Heart right ventricle (tissue), 16 donors: ENCODE measurements around the gene EDNRB. TPM values are rescaled to one million over a fixed set of nuclear protein-coding genes. Genes with fewer than 3 reads are reported as not detected.

ENCODE experiments used
- ATAC-seq, 8 donors: fragments of 200-7000 bp; cut with Tn5 transposase; one replicate each; pipeline ENCODE4 v1.9.1; 2020; ENCODE audit warnings: mild to moderate bottlenecking in 8 of 8, moderate library complexity in 8 of 8, moderate number of reproducible peaks in 1 of 8
- DNase-seq, 2 donors: peaks; one replicate each; pipeline ENCODE4 v3.0.0-alpha.2; 2020
- H3K27ac ChIP-seq, 10 donors: fragments of 200-600 bp; sonication (generic) in 2 of 10; one replicate each; pipeline versions ENCODE4 v1.5.0 to v1.8.0; 2020 to 2022; ENCODE audit warnings: mild to moderate bottlenecking in 3 of 10
- H3K27me3 ChIP-seq, 7 donors: fragments of 200-600 bp; one replicate each; pipeline ENCODE4 v1.8.0; 2021 to 2022; ENCODE audit warnings: mild to moderate bottlenecking in 2 of 7
- H3K36me3 ChIP-seq, 9 donors: fragments of 200-600 bp; sonication (generic) in 1 of 9; one replicate each; pipeline versions ENCODE4 v1.5.0 to v1.8.0; 2020 to 2022; ENCODE audit warnings: mild to moderate bottlenecking in 2 of 9
- H3K4me1 ChIP-seq, 9 donors: fragments of 200-600 bp; sonication (generic) in 1 of 9; one replicate each; pipeline versions ENCODE4 v1.5.0 to v1.8.0; 2020 to 2022; ENCODE audit warnings: mild to moderate bottlenecking in 4 of 9
- H3K4me3 ChIP-seq, 10 donors: fragments of 200-600 bp; sonication (generic) in 2 of 10; one replicate each; pipeline versions ENCODE4 v1.5.0 to v1.8.0; 2020 to 2022; ENCODE audit warnings: mild to moderate bottlenecking in 7 of 10, moderate library complexity in 2 of 10
- H3K9me3 ChIP-seq, 11 donors: fragments of 200-600 bp in 10 of 11; sonication (generic) in 2 of 11; one replicate each; pipeline versions ENCODE4 v1.5.0 to v1.8.0; 2013 to 2022; ENCODE audit warnings: mild to moderate bottlenecking in 2 of 11, control low read depth in 1 of 11, moderate library complexity in 1 of 11
- CTCF ChIP-seq, 9 donors: fragments of 200-600 bp; sonication (generic) in 2 of 9; IDR thresholded peaks; one replicate each; pipeline versions ENCODE4 v1.5.0 to v1.8.0; 2021 to 2022; ENCODE audit warnings: antibody characterized with exemption in 9 of 9, mild to moderate bottlenecking in 5 of 9, moderate library complexity in 1 of 9
- WGBS, 2 donors: extraction: QIAGEN DNeasy Blood & Tissue Kit; methylation state at CpG; one replicate each; pipeline ENCODE4 v1.1.7; 2013; ENCODE audit warnings: inconsistent platforms in 1 of 2; 5-methylcytosine and 5-hydroxymethylcytosine counted together
- intact Hi-C, 10 donors: fragments of 100-400 bp; cut with DNase I; formaldehyde crosslinking; loops; one replicate each; pipeline versions ENCODE4 v1.11.1 to v1.14.2; 2022
- polyA plus RNA-seq, 2 donors: library from polyadenylated mRNA; stranded (reverse); fragments of 200-250 nt; gene quantifications; one replicate each; pipeline ENCODE4 v1.2.3, GENCODE V29; 2013
- total RNA-seq, 10 donors: library from RNA; stranded (reverse); fragmentation: NEBNext Ultra II Directional in 3 of 10; extraction: Animal tissue kit (Norgen Biotek cat#: 25700) in 3 of 10; gene quantifications; one replicate each; pipeline versions ENCODE4 v1.2.1 to v1.2.4, GENCODE V29; 2021 to 2023
- donor health status: Arrhythmogenic right ventricular cardiomyopathy.
- donor health status: ischemic (EF 13 %, LVEDD 7.1; RV severe dilation, severe dysfunction).
- donor health status: healthy with polysubstance abuse.
- donor health status: DM: no; HTN: yes; CAD: no.
- donor health status: DM: no; HTN: no; CAD: no.
- donor health status: ischemic (EF 25% LVEDD 6.9; RV normal size, moderate dysfunction).
- donor health status: ischemic (EF 25% LVEDD 5.7; RV mildly dilated, moderate dysfunction).
- donor health status: healthy.
- donor health status: DM: yes; HTN: yes; CAD: no.
- donor health status: Ischemic cardiomyopathy.
- donor health status: ischemic (EF 35%, LVEDD 5.7; RV mildly dilated, moderate dysfunction).
- donor health status: nonischemic (EF 11% LVEDD 7.7; RV severe dilation, severe dysfunction).
- donor health status: DM: yes; HTN: yes; CAD: no.
- donor health status: PGD.
- donor health status: ischemic (EF 29% LVEDD 5.4; RV normal size, mild dysfunction).
- donor health status: nonischemic (EF 23%, LVEDD 6.1; RV moderate dilation, normal function).

EDNRB gene
- total and polyA plus RNA-seq, 12 donors: 9.3 to 61.9 (median 19.9) TPM

GRCh38 chr13:77898097-77898496, 20.5 kb downstream of the EDNRB start:
- TF ChIP-seq CTCF (IDR thresholded peaks at IDR 0.05): no peak
- Histone ChIP-seq H3K4me1 (peaks cover 0 to 53% (median 26%) of the 10 kb centered on the region in 9 donors), H3K4me3 (peak overlapping the region in 1 of 10 donors; percentile 0), H3K9me3 (peaks cover 0 to 11% (median 5%) of the 10 kb centered on the region in 11 donors), H3K36me3 (peaks cover 0 to 45% (median 0%) of the 10 kb centered on the region in 9 donors), H3K27ac (peak overlapping the region in 8 of 10 donors; percentile 77 to 90 (median 84)), H3K27me3 (no peaks in the 10 kb centered on the region)
- intact Hi-C loops: loop anchor here in 3 of 10 donors (5.0 to 10.0 kb wide), 2 partner anchors 89 to 113 kb away; no protein-coding TSS in a partner anchor
- WGBS, 2 donors: 25 to 27% methylated on average over 4 of the region's 4 CpGs
- ATAC-seq (peak in 6 of 8 donors; percentile 25 to 68 (median 52)), DNase-seq (no peak)

GRCh38 chr13:77896977-77897376, 21.7 kb downstream of the EDNRB start:
- ATAC-seq (peak in 6 of 8 donors; percentile 29 to 62 (median 44)), DNase-seq (no peak)
- Histone ChIP-seq H3K9me3 (no peaks in the 10 kb centered on the region), H3K4me3 (peak overlapping the region in 4 of 10 donors; percentile 2 to 22 (median 20)), H3K27me3 (no peaks in the 10 kb centered on the region), H3K4me1 (peaks cover 0 to 50% (median 26%) of the 10 kb centered on the region in 9 donors), H3K27ac (peak overlapping the region; percentile 13 to 90 (median 82)), H3K36me3 (peaks cover 0 to 34% (median 0%) of the 10 kb centered on the region in 9 donors)
- 48 to 64% methylated on average over 2 of the region's 2 CpGs for WGBS, 2 donors
- TF ChIP-seq CTCF (IDR thresholded peaks at IDR 0.05): no peak
- intact Hi-C loops: loop anchor here in 3 of 10 donors (5.0 to 10.0 kb wide), 2 partner anchors 90 to 112 kb away; no protein-coding TSS in a partner anchor

- TF ChIP-seq CTCF (IDR thresholded peaks at IDR 0.05): no peak
- Histone ChIP-seq H3K4me3 (peak overlapping the region in 4 of 10 donors; percentile 20 to 22 (median 20)), H3K9me3 (no peaks in the 10 kb centered on the region), H3K27me3 (no peaks in the 10 kb centered on the region), H3K4me1 (peaks cover 0 to 48% (median 26%) of the 10 kb centered on the region in 9 donors), H3K36me3 (peaks cover 0 to 30% (median 0%) of the 10 kb centered on the region in 9 donors), H3K27ac (peak overlapping the region in 9 of 10 donors; percentile 53 to 90 (median 83))
- intact Hi-C loops: loop anchor here in 3 of 10 donors (5.0 to 10.0 kb wide), 2 partner anchors 91 to 112 kb away; no protein-coding TSS in a partner anchor
- ATAC-seq (peak; percentile 70 to 95 (median 94)), DNase-seq (peak in 1 of 2 donors; percentile 81)
- WGBS, 2 donors: 48 to 59% methylated on average over 8 of the region's 8 CpGs
These were observed 22.1 kb downstream of the EDNRB start for GRCh38 chr13:77896536-77896935.

- Histone ChIP-seq H3K4me3 (no peak overlapping the region), H3K36me3 (peaks cover 0 to 12% (median 0%) of the 10 kb centered on the region in 9 donors), H3K4me1 (peaks cover 0 to 48% (median 26%) of the 10 kb centered on the region in 9 donors), H3K27me3 (no peaks in the 10 kb centered on the region), H3K9me3 (no peaks in the 10 kb centered on the region), H3K27ac (peak overlapping the region in 6 of 10 donors; percentile 3 to 90 (median 64))
- DNase-seq (no peak), ATAC-seq (peak in 6 of 8 donors; percentile 21 to 60 (median 40))
- 28 to 33% methylated on average over 3 of the region's 3 CpGs for WGBS, 2 donors
- intact Hi-C loops: loop anchor here in 3 of 10 donors (5.0 to 10.0 kb wide), 2 partner anchors 93 to 110 kb away; no protein-coding TSS in a partner anchor
- TF ChIP-seq CTCF (IDR thresholded peaks at IDR 0.05): no peak
These were observed 23.9 kb downstream of the EDNRB start for GRCh38 chr13:77894743-77895142.
